GM21529 (cell line): Measurements from ENCODE around the gene LGALS7B.
"Not testable (repeated sequence)": the region's sequence is repeated elsewhere in the genome, so short reads cannot be mapped to it uniquely, and the experiment has no call there.

Source experiments
- ATAC-seq: cut with Tn5 transposase; IDR thresholded peaks from one replicate; pipeline ENCODE4 v1.9.1; 2021; ENCODE audit not compliant: unreplicated experiment

LGALS7B gene

GRCh38 chr19:38788478-38789243 lies at the start of gene LGALS7B:
Gene LGALS7B (plus strand): TSS chr19:38789200. CDS start chr19:38789227, 27 bp downstream.
- ATAC-seq, result no peak

- ATAC-seq, result no peak
Observed at GRCh38 chr19:38739440-38740256, 49.4 kb upstream of the LGALS7B start.

GRCh38 chr19:38740257-38740592 lies 48.8 kb upstream of the LGALS7B start:
- no peak for ATAC-seq

- no peak for ATAC-seq
Observed at GRCh38 chr19:38740932-38741331, 48.1 kb upstream of the LGALS7B start.

GRCh38 chr19:38741670-38742069 lies 47.3 kb upstream of the LGALS7B start:
- no peak for ATAC-seq

- no peak for ATAC-seq
Observed at GRCh38 chr19:38742296-38742695, 46.7 kb upstream of the LGALS7B start.

GRCh38 chr19:38742906-38743305 lies 46.1 kb upstream of the LGALS7B start:
- no peak for ATAC-seq

- no peak for ATAC-seq
Observed at GRCh38 chr19:38743394-38744297, 45.4 kb upstream of the LGALS7B start.

- no peak for ATAC-seq
Observed at GRCh38 chr19:38744298-38744681, 44.7 kb upstream of the LGALS7B start, which contains the start of gene CAPN12. Gene CAPN12 (minus strand): TSS chr19:38744474. CDS start chr19:38744165, 309 bp downstream.

- ATAC-seq, result no peak
Observed at GRCh38 chr19:38744874-38745273, 44.1 kb upstream of the LGALS7B start.

- ATAC-seq, result no peak
Observed at GRCh38 chr19:38745316-38745715, 43.7 kb upstream of the LGALS7B start.

GRCh38 chr19:38753783-38754182 lies 35.2 kb upstream of the LGALS7B start:
- ATAC-seq, result not testable (repeated sequence)

GRCh38 chr19:38754196-38754595 lies 34.8 kb upstream of the LGALS7B start:
- ATAC-seq, result not testable (repeated sequence)

GRCh38 chr19:38759590-38760003 lies 29.4 kb upstream of the LGALS7B start:
- no peak for ATAC-seq

- not testable (repeated sequence) for ATAC-seq
Observed at GRCh38 chr19:38760805-38761517, 28.0 kb upstream of the LGALS7B start.

- not testable (repeated sequence) for ATAC-seq
Observed at GRCh38 chr19:38761884-38762389, 27.1 kb upstream of the LGALS7B start.

- ATAC-seq, result no peak
Observed at GRCh38 chr19:38763795-38764220, 25.2 kb upstream of the LGALS7B start.

- no peak for ATAC-seq
Observed at GRCh38 chr19:38765214-38765613, 23.8 kb upstream of the LGALS7B start.

GRCh38 chr19:38766276-38767047 lies 22.5 kb upstream of the LGALS7B start:
- no peak for ATAC-seq
